ENCODE measurements around the gene KRTAP9-6.
"Not testable (repeated sequence)": the region's sequence is repeated elsewhere in the genome, so short reads cannot be mapped to it uniquely, and the experiment has no call there.

Gene KRTAP9-6

GRCh38 chr17:41265078-41265477, at the start of gene KRTAP9-6:
KRTAP9-6 (plus strand) TSS chr17:41265378; CDS start chr17:41265378, 0 bp downstream.
- DNase-seq, result no peak

- DNase-seq, result no peak
Measured at GRCh38 chr17:41215681-41216080, 49.5 kb upstream of the KRTAP9-6 start.

GRCh38 chr17:41223821-41224220, 41.4 kb upstream of the KRTAP9-6 start:
- no peak for DNase-seq

GRCh38 chr17:41226051-41226450, 39.1 kb upstream of the KRTAP9-6 start:
- DNase-seq, result no peak

- not testable (repeated sequence) for DNase-seq
Measured at GRCh38 chr17:41226598-41227095, 38.5 kb upstream of the KRTAP9-6 start, which contains the start of gene KRTAP9-2. KRTAP9-2 (plus strand) TSS chr17:41226648; CDS start chr17:41226655, 7 bp downstream.

- DNase-seq, result no peak
Measured at GRCh38 chr17:41230094-41230493, 35.1 kb upstream of the KRTAP9-6 start.

- DNase-seq, result no peak
Measured at GRCh38 chr17:41231731-41232130, 33.4 kb upstream of the KRTAP9-6 start.

- DNase-seq, result not testable (repeated sequence)
Measured at GRCh38 chr17:41232399-41233105, 32.6 kb upstream of the KRTAP9-6 start, which contains the start of gene KRTAP9-3. KRTAP9-3 (plus strand) TSS chr17:41232449; CDS start chr17:41232502, 53 bp downstream.

- DNase-seq, result not testable (repeated sequence)
Measured at GRCh38 chr17:41237116-41237515, 28.1 kb upstream of the KRTAP9-6 start.

- not testable (repeated sequence) for DNase-seq
Measured at GRCh38 chr17:41237949-41238437, 27.2 kb upstream of the KRTAP9-6 start, which contains the start of gene KRTAP9-8. KRTAP9-8 (plus strand) TSS chr17:41237999; CDS start chr17:41238052, 53 bp downstream.

GRCh38 chr17:41246995-41247787, 18.0 kb upstream of the KRTAP9-6 start:
- not testable (repeated sequence) for DNase-seq

- DNase-seq, result not testable (repeated sequence)
Measured at GRCh38 chr17:41249637-41250240, 15.4 kb upstream of the KRTAP9-6 start, which contains the start of gene KRTAP9-4. KRTAP9-4 (plus strand) TSS chr17:41249687; CDS start chr17:41249721, 34 bp downstream.

GRCh38 chr17:41251261-41251660, 13.9 kb upstream of the KRTAP9-6 start:
- DNase-seq, result no peak

- no peak for DNase-seq
Measured at GRCh38 chr17:41254861-41255260, 10.3 kb upstream of the KRTAP9-6 start.

- not testable (repeated sequence) for DNase-seq
Measured at GRCh38 chr17:41255381-41256290, 9.5 kb upstream of the KRTAP9-6 start, which contains the start of gene KRTAP9-9. KRTAP9-9 (plus strand) TSS chr17:41255384.

- DNase-seq, result no peak
Measured at GRCh38 chr17:41256291-41256685, 8.9 kb upstream of the KRTAP9-6 start.

GRCh38 chr17:41258406-41258805, 6.8 kb upstream of the KRTAP9-6 start:
- DNase-seq, result no peak

GRCh38 chr17:41263212-41263611, 2.0 kb upstream of the KRTAP9-6 start:
- no peak for DNase-seq

- DNase-seq, result no peak
Measured at GRCh38 chr17:41264599-41264998, 579 bp upstream of the KRTAP9-6 start.

- DNase-seq, result no peak
Measured at GRCh38 chr17:41267711-41268110, 2.5 kb downstream of the KRTAP9-6 start.

- not testable (repeated sequence) for DNase-seq
Measured at GRCh38 chr17:41271323-41271722, 6.1 kb downstream of the KRTAP9-6 start.

All from activated CD4-positive, alpha-beta T cell treated with anti-CD3 and anti-CD28 coated beads, Interleukin-2, amount 50 U/mL, for 48 hours (primary cell).